ENCODE measurements around the gene TSC2.
"Not testable (repeated sequence)": the region's sequence is repeated elsewhere in the genome, so short reads cannot be mapped to it uniquely, and the experiment has no call there.

TSC2 gene

GRCh38 chr16:2011726-2012125, 36.1 kb upstream of the TSC2 start:
- DNase-seq = not testable (repeated sequence)

DNA sequence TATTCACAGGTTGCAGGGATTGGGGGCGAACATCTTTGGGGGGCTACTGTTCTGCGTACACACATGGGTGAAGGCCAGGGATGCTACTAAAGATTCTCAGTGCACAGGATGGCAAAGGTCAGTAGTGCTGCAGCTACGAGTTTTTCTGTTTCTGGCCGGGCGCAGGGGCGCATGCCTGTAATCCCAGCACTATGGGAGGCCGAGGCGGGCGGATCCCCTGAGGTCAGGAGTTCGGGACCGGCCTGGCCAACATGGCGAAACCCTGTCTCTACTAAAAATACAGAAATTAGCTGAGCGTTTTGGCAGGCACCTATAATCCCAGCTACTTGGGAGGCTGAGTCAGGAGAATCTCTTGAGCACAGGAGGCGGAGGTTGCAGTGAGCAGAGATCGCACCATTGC, 34.3 kb upstream of the TSC2 start:
- DNase-seq = no peak

DNA sequence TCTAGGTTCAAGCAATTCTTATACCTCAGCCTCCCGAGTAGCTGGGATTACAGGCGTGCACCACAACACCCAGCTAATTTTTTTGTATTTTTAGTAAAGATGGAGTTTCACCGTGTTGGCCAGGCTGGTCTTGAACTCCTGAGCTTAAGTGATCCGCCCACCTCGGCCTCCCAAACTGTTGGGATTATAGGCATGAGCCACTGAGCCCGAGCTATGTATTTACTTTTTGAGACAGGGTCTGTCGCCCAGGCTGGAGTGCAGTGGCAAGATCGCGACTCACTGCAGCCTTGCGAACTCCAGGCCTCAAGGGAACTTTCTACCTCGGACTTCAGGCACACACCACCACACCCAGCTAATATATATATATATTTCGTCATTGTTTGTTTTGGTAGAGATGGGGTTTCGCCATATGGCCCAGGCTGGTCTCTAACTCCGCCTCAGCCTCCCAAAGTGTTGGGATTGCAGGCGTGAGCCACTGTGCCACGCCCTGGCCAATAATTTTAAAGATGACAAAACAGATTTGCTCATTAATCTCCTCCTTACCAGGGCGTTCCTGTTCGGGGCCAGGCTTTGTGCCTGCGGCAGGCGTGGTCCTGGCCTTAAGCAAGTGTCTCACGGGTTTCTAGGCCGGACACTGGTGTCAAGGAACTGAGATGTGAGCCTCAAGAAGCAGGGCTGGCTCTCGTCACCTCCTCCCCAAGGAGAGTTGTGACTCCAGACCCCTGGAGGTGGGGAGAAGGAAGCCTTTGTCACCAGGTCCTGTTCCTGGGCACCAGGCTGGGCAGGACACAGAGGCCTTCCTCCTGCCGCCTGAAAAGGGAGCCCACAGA, 32.5 kb upstream of the TSC2 start:
- no peak for DNase-seq

- no peak for DNase-seq
These were observed 31.9 kb upstream of the TSC2 start for GRCh38 chr16:2015947-2016208.

DNA sequence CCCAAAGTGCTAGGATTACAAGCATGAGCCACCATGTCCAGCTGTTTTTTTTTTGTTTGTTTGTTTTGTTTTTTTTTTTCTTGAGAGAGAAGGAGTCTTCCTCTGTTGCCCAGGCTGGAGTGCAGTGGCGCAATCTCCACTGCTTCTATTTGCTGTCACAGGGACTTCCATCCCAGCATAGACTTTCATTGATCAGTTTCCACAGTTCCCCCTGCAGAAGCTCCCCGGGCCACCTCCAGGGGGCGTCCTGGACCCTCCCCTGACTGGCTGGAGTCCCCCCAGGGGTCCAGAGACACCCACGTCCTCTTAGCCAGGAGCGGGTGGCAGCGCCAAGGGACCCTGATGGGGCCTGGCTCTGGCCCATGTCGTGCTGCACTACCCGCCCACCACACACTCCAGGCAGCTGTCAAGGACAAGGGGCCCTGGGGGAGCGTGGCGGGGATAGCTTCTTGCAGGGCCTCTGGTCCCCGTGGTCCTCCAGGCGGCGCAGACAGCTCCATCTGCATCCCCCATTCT, 31.3 kb upstream of the TSC2 start:
- no peak for DNase-seq

DNA sequence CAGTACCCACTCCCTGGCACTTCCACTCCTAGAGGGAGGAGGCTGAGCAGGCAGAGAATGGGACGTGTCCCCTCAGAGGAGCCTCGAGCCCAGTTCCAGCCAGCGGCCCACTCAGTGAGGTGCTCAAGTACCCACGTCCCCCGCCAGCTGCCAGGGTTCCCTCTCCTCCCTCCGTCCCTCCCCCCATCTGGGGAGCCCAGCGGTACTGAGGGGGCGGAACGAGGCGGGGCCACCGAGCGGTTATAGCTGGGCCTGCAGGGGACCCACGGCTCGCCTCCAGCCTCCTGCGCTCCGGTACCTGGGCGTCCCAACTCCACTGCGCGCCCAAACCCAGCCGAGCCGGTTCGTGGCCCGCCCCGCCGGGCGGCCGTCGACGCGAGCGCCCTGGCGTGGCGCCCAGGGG, 28.3 kb upstream of the TSC2 start, which contains the start of gene NPW:
Gene NPW, plus strand, starts transcription at position 268 of the 403 bp plus-strand sequence.
- no peak for DNase-seq

GRCh38 chr16:2019921-2020831, 27.6 kb upstream of the TSC2 start:
- no peak for DNase-seq

DNA sequence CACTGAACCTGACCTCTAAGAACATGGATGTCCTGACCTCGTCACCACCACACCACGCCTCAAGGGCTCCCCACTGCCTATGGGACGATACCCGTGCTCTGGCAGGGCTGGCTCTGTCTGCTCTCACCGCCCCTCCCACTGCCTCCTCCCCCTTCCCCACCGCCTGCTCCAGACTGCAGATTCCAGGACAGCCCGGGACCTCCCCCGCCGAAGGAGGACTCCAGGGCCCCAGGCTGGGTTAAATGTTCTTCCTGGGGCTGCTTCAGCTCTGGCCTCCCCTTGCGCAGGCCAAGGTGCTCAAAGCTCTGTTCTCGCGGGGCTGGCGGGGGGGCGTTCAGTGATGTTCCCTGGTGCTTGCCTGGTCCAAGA, 25.1 kb upstream of the TSC2 start:
- DNase-seq = no peak

- DNase-seq = peak; percentile 51
These were observed 24.4 kb upstream of the TSC2 start for GRCh38 chr16:2023092-2024031.

- DNase-seq = no peak
These were observed 23.8 kb upstream of the TSC2 start for GRCh38 chr16:2024032-2024420.

DNA sequence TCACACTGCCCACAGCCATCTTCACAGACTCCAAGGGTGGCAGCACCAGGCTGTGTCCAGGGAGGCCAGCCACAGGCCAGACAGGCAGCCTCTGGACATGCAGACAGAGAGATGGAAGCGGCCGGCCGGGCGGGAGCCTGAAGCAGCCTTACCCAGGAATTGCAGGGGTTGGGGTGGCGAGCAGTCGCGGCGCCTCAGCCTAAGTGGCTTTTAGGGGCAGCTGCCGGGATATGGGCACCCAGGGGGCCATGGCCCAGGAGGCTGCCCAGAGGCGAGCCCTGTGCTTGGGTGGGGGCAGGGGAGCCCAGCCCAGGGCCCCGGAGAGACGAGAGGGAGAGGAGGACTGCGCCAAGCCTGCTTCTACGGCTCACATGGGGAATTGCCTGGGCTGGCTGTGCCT, 22.5 kb upstream of the TSC2 start:
- no peak for DNase-seq

GRCh38 chr16:2025878-2026460, 21.8 kb upstream of the TSC2 start:
- no peak for DNase-seq

GRCh38 chr16:2026461-2027023, 21.2 kb upstream of the TSC2 start, which contains the start of gene NHERF2:
NHERF2 (plus strand) TSS chr16:2026902; CDS start chr16:2027006, 104 bp downstream.
- DNase-seq = no peak

DNA sequence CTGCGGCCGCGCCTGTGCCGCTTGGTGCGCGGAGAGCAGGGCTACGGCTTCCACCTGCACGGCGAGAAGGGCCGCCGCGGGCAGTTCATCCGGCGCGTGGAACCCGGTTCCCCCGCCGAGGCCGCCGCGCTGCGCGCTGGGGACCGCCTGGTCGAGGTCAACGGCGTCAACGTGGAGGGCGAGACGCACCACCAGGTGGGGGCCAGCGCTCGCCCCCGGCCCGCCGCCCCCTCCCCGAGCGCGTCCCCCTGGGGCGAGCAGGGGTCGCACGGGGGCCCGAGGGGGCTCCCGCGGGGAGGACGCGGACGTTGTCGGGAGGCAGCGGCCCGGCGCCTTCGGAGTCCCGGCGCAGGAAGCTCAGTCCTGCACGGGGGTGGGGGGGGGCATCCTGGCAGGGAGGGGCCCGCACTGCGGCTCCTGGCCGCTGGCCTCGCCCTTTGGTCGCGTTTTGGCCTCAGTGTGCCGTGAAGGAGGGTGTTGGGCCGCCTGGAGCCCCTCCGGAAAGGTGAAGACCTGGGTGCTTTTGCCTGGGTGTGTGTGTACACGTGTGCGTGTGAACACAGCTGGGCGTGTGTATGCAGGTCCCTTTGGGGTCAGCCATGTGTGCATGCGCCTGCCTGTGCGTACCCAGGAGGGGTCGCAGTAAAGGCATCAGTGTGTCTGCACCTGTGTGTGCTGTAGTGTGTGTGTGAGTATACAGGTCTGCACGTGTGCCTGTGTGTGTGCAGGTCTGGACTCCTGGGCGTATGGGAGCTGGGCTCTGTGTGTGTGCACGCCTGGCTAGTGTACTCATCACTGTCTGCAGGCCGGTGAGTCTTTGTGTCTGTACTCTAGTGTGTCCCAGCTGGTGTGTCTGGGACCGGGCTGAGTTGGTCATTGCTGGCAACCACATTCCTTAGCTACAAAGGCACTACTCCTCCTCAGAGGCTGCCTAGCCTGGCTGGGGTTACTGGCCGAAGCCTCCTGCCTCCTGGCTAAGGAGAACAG, 20.5 kb upstream of the TSC2 start:
- no peak for DNase-seq

DNA sequence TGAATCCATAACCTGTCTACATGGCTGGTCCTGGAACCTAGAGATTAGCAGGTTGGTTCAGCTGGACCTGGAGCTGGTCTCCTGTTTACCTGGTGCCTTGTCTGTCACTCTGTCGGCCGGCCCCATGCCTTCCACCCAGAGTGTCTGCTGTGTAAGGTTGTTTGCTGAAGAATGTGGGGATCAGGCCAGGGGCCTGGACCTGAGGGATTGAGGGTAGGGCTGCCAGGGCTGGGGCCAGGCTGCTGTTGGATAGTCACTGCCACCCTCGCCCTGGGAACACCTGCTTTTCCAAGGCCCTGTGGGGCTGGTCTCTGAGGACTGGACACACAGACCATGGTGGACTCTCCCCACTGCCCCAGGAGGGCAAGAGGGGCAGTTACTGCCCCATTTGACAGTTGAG, 19.6 kb upstream of the TSC2 start:
- DNase-seq = no peak

- no peak for DNase-seq
These were observed 19.1 kb upstream of the TSC2 start for GRCh38 chr16:2028620-2029220.

DNA sequence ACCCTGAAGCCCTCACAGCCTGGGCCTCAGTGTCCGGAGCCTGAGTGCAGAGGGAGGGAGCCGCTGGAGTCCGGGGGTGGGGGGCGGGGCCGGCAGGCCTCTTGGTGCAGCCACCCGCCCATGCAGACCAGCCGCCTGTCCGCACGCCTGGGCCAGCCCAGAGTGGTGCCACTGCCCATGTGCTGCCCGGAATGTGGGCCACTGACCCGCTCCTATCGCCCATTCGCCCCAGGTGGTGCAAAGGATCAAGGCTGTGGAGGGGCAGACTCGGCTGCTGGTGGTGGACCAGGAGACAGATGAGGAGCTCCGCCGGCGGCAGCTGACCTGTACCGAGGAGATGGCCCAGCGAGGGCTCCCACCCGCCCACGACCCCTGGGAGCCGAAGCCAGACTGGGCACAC, 18.4 kb upstream of the TSC2 start:
- DNase-seq = no peak

DNA sequence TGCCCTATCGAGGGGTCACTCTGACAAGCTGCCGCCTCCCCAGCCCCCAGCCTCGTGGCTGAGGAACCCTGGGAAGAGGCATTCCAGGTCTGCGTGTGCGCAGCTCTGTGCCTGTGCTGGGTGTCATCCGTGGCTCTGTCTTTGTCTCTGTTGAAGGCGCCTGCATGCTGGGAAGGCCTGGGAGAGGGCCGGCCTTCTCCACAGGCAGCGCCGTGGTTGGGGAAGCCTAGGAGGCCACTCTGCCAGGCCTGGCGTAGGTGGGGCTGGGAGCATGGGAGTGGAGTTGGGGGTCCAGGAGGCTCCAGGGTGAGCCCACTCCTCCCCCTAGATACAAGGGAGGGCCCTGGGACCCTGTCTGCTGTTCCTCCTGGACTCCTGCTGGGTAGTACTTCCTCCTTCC, 17.7 kb upstream of the TSC2 start:
- no peak for DNase-seq

DNA sequence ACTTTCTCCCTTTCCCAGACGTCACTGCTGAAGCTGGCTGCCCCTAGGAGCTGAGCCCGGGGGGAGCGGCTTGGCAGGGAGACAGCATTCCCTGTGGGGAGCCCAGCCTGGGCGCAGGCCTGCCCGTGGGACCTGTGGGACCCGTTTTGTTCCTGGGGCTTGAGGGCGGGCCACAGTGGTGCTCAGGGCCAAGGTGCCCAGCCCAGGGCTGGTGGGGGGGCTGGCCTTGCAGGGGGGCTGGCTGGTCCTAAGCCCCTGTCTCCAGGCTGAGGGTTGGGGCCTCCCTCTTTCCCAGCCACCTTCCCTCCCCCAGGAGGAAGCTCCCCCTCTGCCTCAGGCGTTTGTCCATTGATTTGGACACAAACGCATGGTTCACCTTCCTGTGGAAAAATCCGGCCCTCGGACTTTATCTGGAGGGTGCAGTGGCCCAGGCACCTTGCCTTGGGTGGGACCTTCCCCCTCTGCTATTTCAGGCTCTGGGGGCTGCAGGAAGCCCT, 16.7 kb upstream of the TSC2 start:
- no peak for DNase-seq
